T-helper 1 cell treated with Interleukin-12 subunit alpha and Interleukin-12 subunit beta and Interleukin-4 antibody, amounts not matched to agents 30 ng/mL and 1 ng/mL, for 36 hours (primary cell): ENCODE data around the gene DDX59. TPM values are rescaled to one million over a fixed set of nuclear protein-coding genes. Genes with fewer than 3 reads are reported as not detected.
"Not testable (repeated sequence)": the region's sequence is repeated elsewhere in the genome, so short reads cannot be mapped to it uniquely, and the experiment has no call there.

ENCODE experiments used
- intact Hi-C: fragments of 100-400 bp; cut with micrococcal nuclease; formaldehyde crosslinking; loops from one replicate; pipeline ENCODE4 v1.15.1; 2024
- total RNA-seq: library from RNA; stranded (reverse); gene quantifications from 2 replicates; pipeline ENCODE4 v1.2.3, GENCODE V29; 2022

The DDX59 gene
- total RNA-seq, 1 donor from 2014 or later: 21.3 TPM

GRCh38 chr1:200631375-200631774, 38.3 kb downstream of the DDX59 start:
- intact Hi-C loops: no loop called here

- intact Hi-C loops: not testable (repeated sequence)
Observed at GRCh38 chr1:200630515-200630899, 39.2 kb downstream of the DDX59 start.

- intact Hi-C loops: loop anchor here (5.0 kb wide), 2 partner anchors 257 to 478 kb away; no protein-coding TSS in a partner anchor
Observed at GRCh38 chr1:200629876-200630514, 39.7 kb downstream of the DDX59 start.

- intact Hi-C loops: loop anchor here (5.0 kb wide), 2 partner anchors 259 to 476 kb away; no protein-coding TSS in a partner anchor
Observed at GRCh38 chr1:200628223-200628881, 41.4 kb downstream of the DDX59 start.

- intact Hi-C loops: loop anchor here (5.0 kb wide), 2 partner anchors 260 to 475 kb away; no protein-coding TSS in a partner anchor
Observed at GRCh38 chr1:200627575-200628222, 42.0 kb downstream of the DDX59 start.

- intact Hi-C loops: loop anchor here (5.0 kb wide), 2 partner anchors 260 to 475 kb away; no protein-coding TSS in a partner anchor
Observed at GRCh38 chr1:200626853-200627534, 42.7 kb downstream of the DDX59 start.

- intact Hi-C loops: loop anchor here (5.0 kb wide), 2 partner anchors 262 to 473 kb away; no protein-coding TSS in a partner anchor
Observed at GRCh38 chr1:200625381-200625824, 44.3 kb downstream of the DDX59 start.

GRCh38 chr1:200624679-200625335, 44.9 kb downstream of the DDX59 start:
- intact Hi-C loops: loop anchor here (5.0 kb wide), 4 partner anchors 262 to 527 kb away; partner anchors contain the start of gene TMEM9

GRCh38 chr1:200620273-200621131, 49.2 kb downstream of the DDX59 start, which contains the start of gene KIF14:
KIF14 (minus strand) TSS chr1:200620751; CDS start chr1:200618723, 2,028 bp downstream.
- intact Hi-C loops: loop anchor here (1.0 to 5.0 kb wide), 7 partner anchors 50 to 532 kb away; partner anchors contain the start of genes KIF21B, TMEM9 and ZNF281

GRCh38 chr1:200619894-200620272, 49.8 kb downstream of the DDX59 start:
- intact Hi-C loops: loop anchor here (1.0 to 5.0 kb wide), 6 partner anchors 50 to 532 kb away; partner anchors contain the start of genes KIF21B, TMEM9 and ZNF281

- intact Hi-C loops: no loop called here
Observed at GRCh38 chr1:200610846-200611245, 58.9 kb downstream of the DDX59 start.

- intact Hi-C loops: no loop called here
Observed at GRCh38 chr1:200602632-200603031, 67.1 kb downstream of the DDX59 start.

Other genes starting within 250 kb of the DDX59 start
- 17.0 and 17.8 TPM in 2 replicates for gene KIF14, start 49.2 kb downstream of the DDX59 start, total RNA-seq
- gene CAMSAP2, start 69.0 kb upstream of the DDX59 start, total RNA-seq: 0.44 and 0.95 TPM in 2 replicates
- not detected in 2 replicates for gene GPR25, start 203.1 kb upstream of the DDX59 start, total RNA-seq
- gene INAVA, start 225.0 kb upstream of the DDX59 start, total RNA-seq: not detected in 2 replicates